Esophagus muscularis mucosa (tissue), 3 donors: ENCODE measurements around the gene MIAT.

Experiments
- CTCF ChIP-seq, 3 experiments: fragments of 200-600 bp in 2 of 3; fragments of 450-650 bp in 1 of 3; sonication (generic) in 2 of 3; IDR thresholded peaks; one replicate each; pipeline ENCODE4 v1.5.1; 2017 to 2019; ENCODE audit warnings: antibody characterized with exemption in 3 of 3, mild to moderate bottlenecking in 2 of 3, moderate library complexity in 1 of 3
- POLR2A ChIP-seq: fragments of 450-650 bp; IDR thresholded peaks from one replicate; pipeline ENCODE4 v1.6.1; 2017; ENCODE audit warnings: antibody characterized with exemption, moderate library complexity, mild to moderate bottlenecking, low read depth

DNA sequence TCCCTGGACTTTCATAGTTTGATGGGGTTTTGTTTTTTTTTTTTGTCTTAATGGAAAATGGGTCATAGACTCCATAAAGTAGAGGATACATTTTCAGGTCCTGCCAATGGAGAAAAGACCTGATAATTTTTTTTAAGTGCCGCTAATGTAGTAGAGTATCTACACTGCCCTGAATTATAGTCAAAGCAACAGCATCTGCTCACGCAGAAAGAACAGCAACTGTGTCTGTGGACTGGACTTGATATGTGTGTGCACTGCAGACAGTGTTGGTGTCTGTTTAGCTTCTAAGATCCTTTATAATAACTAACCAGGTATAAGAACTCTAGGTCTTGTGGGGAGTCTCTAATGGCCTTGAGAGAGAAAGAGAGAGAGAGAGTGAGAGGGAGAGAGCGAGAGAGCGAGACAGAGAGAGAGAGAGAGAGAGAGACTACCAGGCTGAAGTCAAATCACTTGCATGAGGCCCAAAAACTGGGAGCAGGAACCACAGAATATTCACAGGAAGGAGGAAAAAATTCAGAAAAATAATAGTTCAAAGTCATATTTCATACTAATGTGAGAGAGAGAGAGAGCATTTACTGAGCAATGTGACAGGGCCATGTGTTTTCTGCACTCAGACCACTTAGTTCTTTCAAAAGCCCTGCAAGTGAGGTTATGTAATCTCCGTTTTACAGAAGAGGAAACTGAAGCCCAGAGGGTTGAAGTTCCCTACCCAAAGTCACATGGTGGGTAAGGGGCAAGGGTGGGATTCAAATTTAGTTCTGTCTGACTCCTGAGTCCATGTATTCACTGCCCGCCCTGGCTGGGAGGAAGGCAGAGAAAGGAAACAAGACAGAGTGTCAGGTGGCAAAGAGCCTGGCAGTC is 8.6 kb upstream of the MIAT start:
- TF ChIP-seq CTCF (IDR thresholded peaks at IDR 0.05) (no peak), POLR2A (no peak)
